ENCODE results near the gene TJP1.
"Not testable (repeated sequence)": the region's sequence is repeated elsewhere in the genome, so short reads cannot be mapped to it uniquely, and the experiment has no call there.

TJP1 gene

GRCh38 chr15:29792426-29793159 lies 29.7 kb downstream of the TJP1 start:
- no peak for DNase-seq

- no peak for DNase-seq
Measured at GRCh38 chr15:29790607-29791006, 31.7 kb downstream of the TJP1 start.

- no peak for DNase-seq
Measured at GRCh38 chr15:29789871-29790270, 32.4 kb downstream of the TJP1 start.

GRCh38 chr15:29788433-29789034 lies 33.7 kb downstream of the TJP1 start:
- no peak for DNase-seq

GRCh38 chr15:29787767-29788166 lies 34.5 kb downstream of the TJP1 start:
- DNase-seq, result no peak

- no peak for DNase-seq
Measured at GRCh38 chr15:29785642-29786041, 36.6 kb downstream of the TJP1 start.

GRCh38 chr15:29785136-29785535 lies 37.1 kb downstream of the TJP1 start:
- DNase-seq, result no peak

GRCh38 chr15:29784413-29784812 lies 37.9 kb downstream of the TJP1 start:
- DNase-seq, result no peak

- DNase-seq, result not testable (repeated sequence)
Measured at GRCh38 chr15:29782816-29783215, 39.5 kb downstream of the TJP1 start.

- DNase-seq, result no peak
Measured at GRCh38 chr15:29778382-29778781, 43.9 kb downstream of the TJP1 start.

GRCh38 chr15:29776859-29777258 lies 45.4 kb downstream of the TJP1 start:
- no peak for DNase-seq

- no peak for DNase-seq
Measured at GRCh38 chr15:29774900-29775299, 47.4 kb downstream of the TJP1 start.

- DNase-seq, result no peak
Measured at GRCh38 chr15:29773816-29774215, 48.5 kb downstream of the TJP1 start.

- no peak for DNase-seq
Measured at GRCh38 chr15:29773000-29773399, 49.3 kb downstream of the TJP1 start.

- no peak for DNase-seq
Measured at GRCh38 chr15:29770796-29771195, 51.5 kb downstream of the TJP1 start.

GRCh38 chr15:29765898-29766527 lies 56.3 kb downstream of the TJP1 start:
- DNase-seq, result no peak

- no peak for DNase-seq
Measured at GRCh38 chr15:29765234-29765841, 56.9 kb downstream of the TJP1 start.

- DNase-seq, result no peak
Measured at GRCh38 chr15:29759596-29759995, 62.7 kb downstream of the TJP1 start.

- DNase-seq, result no peak
Measured at GRCh38 chr15:29756358-29757267, 65.7 kb downstream of the TJP1 start.

- not testable (repeated sequence) for DNase-seq
Measured at GRCh38 chr15:29754009-29754408, 68.3 kb downstream of the TJP1 start.

GRCh38 chr15:29753506-29753905 lies 68.8 kb downstream of the TJP1 start:
- no peak for DNase-seq

GRCh38 chr15:29750754-29751153 lies 71.5 kb downstream of the TJP1 start:
- DNase-seq, result no peak
